ENCODE data around the gene KCNAB1.

- TF ChIP-seq, protein P1, sequence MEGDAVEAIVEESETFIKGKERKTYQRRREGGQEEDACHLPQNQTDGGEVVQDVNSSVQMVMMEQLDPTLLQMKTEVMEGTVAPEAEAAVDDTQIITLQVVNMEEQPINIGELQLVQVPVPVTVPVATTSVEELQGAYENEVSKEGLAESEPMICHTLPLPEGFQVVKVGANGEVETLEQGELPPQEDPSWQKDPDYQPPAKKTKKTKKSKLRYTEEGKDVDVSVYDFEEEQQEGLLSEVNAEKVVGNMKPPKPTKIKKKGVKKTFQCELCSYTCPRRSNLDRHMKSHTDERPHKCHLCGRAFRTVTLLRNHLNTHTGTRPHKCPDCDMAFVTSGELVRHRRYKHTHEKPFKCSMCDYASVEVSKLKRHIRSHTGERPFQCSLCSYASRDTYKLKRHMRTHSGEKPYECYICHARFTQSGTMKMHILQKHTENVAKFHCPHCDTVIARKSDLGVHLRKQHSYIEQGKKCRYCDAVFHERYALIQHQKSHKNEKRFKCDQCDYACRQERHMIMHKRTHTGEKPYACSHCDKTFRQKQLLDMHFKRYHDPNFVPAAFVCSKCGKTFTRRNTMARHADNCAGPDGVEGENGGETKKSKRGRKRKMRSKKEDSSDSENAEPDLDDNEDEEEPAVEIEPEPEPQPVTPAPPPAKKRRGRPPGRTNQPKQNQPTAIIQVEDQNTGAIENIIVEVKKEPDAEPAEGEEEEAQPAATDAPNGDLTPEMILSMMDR (conservative IDR thresholded peaks at IDR 0.05; ENCODE audit: low read depth, low read length) = no peak
- TF ChIP-seq EZH2 (IDR thresholded peaks at IDR 0.05; ENCODE audit: low read length, unreplicated experiment) (no peak), EZH2phosphoT487 (IDR thresholded peaks at IDR 0.05; ENCODE audit: borderline replicate concordance, low read length) (no peak)
Observed at GRCh38 chr3:156377266-156377665, 256.9 kb downstream of the KCNAB1 start.

All from PC-3 (cell line).